Measurements from ENCODE around the gene PLGRKT.
"Not testable (repeated sequence)": the region's sequence is repeated elsewhere in the genome, so short reads cannot be mapped to it uniquely, and the experiment has no call there.

Gene PLGRKT

DNA sequence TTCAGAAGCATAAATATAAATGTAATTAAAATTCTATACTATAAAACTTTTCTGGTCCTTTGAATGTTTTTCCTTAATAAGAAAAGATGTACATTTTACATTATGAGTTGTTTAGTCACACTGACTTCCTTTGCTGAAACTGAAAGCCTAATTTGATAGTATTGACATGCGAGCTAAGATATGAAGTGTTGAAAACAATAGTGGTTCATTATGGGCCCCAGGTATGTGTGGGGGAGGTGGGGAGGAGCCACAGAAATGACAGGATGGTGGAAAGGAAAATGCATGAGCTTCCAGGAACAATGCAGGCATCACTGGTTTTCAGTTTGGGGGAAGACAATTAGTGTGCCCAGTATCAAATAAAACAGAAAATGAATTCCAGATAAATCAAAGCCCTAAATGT, 62.6 kb downstream of the PLGRKT start:
- no peak for DNase-seq

DNA sequence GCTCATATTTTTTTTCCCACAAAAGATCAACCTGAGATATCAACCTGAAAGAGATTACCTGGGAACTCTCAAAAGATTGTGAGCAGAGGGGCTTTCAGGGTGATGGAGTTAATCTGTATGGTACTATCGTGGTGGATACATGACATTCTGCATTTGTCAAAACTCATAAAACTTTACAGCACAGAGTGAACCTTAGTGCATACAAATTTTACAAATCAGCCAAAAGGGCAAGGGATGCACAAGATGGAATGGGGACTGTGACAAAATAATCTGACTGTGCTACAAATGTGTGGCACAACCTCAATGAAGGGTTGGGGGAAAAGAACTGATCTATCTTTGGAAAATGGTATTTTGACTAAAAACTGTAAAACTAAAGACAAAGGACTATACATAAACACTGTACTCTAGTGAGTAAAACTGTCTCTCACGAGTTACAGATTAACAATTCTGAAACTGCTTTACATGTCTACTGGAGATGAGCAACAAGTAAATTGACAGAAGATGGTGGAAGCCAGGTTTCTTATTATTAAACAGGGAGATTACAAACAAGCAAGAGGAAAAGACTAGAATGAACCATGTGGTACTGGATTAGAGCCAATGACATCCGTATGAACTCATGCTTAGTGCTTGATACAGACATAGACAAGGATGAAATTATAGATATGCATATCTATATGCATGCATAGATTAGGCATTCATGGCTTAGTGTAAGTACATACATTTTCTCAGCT, 73.3 kb downstream of the PLGRKT start:
- no peak for DNase-seq

DNA sequence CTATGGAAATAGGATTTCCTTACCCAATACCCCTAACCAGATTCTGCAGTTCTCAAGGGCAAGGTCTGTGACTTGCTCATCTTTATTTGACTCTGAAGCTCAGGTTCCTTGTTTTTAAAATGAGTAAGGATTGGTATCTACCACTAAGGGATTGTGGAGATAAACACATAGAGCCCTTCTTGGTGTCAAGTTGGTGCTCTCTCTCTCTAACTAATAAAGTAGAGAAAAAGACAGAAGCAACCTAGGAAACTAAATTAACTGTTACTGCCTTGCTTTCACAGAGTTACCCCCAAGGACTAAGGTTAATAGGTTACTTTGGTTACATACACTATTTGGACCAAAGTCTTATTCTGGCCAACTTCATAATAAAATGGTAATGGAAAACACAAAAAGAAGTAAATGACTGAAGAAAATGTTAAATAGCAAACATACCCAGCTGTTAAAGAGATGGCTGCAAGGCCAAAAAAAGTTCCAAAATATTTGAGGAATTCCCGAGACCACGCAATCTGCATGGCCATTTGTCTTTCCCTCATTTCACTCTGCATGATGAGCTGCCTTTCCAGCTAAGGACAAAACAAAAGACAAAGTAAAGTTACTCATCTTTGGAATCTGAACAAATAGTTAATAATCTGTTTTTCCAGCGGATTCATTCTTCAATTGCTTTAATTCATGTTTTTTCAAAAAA, 76.3 kb downstream of the PLGRKT start:
- DNase-seq: no peak

DNA sequence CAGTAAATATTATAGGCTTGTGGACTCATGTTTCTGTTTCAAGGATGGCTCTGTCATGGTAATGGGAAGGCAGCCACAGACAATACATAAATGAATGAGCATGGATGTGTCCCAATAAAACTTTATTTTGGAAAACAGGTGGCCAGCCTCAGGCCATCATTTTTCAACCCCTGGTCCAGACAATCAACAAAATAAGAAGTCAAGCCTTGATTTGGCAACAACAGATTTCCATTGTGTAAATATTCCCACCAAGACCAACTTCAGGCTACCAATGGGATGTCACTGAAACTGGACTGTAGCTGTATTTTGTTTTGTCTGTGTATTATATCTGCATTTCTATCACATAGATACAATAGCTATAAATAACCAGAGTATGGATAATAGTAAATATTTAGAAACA, 77.4 kb downstream of the PLGRKT start:
- DNase-seq: no peak

DNA sequence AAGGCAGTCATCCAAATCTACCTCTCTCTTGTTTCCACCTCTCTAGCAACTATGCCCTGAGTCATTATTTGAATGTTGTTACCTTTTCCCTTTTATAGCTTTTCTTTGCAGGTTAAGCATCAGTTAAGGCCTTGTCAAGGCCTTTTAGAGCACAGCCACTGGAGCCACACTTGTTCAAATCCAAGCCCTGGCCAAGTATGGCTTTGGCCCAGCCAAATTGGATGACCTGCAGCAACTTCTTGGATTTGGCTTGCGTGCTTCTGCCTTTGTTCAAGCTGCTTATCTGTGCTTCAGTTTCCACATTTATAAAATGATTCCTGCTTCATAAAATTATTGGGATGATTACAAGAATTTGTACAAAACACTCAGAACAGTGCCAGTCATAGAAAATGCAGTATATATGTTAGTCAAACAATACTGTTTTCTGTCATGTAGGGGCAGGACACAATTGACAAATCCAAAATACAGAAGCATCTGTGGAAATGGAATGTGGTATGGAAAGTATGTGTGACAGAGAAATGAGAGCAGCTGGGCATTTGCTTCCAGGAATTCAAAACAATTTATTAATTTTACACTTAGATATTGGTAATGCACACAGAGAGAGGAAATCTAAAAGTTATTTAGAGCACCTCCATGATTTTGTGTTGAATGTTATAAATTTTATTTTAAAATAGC, 80.2 kb downstream of the PLGRKT start:
- no peak for DNase-seq

DNA sequence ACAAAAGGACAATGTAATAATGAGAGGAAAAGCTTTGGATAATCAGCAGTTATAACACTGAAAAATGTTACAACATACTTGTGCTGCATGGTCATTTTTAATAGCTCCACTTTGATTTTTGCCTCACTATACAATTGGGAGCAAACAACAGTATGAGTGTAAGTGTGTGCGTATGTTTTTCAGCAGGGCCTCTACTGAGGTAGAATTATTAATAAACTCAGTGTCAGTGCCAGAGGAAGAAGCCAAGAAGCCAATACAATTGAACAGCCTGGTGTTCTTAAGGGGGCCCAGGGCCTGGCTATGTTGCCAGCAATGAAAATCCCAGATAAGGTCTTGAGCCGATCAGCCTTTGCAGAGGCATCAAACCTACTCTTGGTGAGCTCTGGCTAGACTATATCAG, 81.9 kb downstream of the PLGRKT start:
- DNase-seq: no peak

DNA sequence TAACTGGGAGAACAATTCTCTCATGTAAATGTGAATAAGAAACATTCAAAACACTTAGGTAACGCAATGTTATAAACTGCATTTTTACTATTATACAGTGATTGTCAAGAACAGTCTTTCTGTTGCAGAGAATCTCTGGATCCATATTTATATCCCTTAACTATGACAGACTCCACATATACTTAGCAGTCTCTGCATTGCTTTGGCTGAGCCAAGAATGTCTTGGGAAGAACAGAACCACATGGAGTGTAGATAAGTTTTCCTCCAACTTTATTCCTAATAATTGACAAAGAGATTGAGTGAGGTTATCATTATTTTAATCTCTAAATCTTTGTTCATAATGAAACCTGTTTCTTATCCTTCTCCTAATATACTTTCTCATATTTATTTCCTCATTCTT, 82.5 kb downstream of the PLGRKT start:
- DNase-seq: no peak

DNA sequence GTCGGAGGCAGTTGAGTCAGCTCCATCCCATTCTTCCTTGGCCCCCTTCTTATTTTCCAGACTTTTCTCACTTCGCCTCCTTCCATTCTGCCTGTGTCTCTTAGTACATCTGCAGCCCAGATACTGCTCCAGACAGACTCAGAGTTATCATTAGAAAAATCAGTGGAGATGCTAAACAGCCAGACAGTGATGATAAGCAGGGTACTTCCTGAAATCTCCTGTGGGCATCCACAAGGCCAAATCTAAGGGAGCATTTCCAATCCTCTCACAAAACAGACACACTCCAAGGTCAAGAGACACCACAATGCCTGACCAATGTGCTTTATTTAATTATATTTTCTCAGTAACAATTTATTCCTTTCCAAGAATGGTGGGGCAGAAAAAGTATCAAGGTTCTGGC, 83.5 kb downstream of the PLGRKT start:
- DNase-seq: no peak

DNA sequence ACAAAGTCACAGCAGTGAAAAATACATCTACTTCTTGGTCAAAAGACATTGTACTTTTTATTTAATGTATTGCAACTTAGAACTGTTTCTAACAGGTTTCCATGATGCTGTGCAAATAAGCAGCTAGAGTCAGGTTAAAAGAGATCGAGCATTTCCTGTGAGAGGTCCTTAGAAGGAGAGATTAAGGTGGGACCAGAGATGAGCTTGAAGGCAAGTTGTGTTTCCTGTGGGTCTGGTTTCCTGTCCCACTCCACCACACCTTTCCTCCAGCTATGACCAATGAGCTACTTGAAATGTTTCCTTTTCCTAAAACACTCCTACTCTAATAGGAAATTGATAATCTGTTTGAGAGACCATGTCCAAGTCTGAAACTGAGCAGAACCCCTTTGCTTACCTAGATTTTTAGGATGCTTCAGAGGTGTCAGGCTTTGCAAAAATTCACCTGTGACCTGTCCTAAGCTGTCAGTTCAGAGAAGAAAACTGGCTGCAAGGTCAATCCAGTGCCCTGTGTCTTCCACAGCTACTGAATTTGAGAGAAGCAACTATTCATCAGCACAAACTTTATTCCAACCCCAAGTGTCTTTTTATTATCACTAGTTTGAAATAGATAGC, 85.0 kb downstream of the PLGRKT start:
- no peak for DNase-seq

DNA sequence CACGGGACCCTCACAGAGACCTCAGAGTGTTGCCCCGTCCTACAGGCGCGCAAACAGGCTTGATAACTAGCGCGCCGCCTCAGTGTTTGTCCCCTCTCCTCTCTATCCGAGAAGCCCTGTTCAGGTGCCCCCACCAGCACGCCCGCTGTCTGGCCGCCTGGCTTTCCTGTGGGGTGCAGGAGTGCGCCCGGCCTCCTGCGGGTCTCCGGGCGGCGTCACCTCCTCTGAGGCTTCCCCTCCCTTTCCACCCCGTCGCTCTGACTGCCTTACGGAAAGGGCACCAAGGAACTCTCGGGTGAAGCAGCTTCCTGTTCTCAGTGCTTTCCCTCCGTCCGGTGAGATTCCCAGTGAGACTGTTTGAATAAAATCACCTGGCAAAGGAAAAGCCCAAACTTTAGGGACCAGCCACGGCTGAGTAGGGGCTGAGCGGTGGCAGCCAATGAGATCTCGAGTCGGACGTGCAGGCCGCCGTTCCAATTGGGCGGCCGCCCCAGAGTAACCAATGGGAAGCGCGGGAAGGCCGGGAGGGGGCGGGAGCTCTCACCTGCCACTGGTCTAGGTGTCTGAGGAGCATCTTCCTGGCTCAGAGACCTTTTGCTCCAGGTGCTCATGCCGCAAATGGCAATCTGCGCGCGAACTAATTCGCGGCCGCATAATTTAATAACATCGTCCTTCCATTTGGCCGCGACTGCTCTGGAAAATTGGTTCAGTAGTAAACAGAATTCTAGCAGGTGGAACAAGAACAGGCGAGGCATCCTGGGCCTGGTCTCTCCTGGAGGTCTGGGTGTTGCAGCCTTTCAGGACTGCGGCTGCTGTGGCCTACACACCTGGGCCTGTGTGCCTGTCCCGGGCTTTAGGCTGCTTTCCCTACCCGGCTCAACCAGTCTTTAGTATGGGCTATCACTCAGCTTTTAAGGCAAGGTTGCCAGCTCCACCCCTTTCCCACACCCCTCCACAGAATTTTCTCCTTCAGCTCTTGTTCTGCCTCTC, 98.4 kb downstream of the PLGRKT start, which contains the start of gene RLN1:
Gene RLN1 (minus strand): TSS at position 885 of the 990 bp plus-strand sequence. CDS start 130 bp downstream, at position 755.
- DNase-seq: not testable (repeated sequence)

DNA sequence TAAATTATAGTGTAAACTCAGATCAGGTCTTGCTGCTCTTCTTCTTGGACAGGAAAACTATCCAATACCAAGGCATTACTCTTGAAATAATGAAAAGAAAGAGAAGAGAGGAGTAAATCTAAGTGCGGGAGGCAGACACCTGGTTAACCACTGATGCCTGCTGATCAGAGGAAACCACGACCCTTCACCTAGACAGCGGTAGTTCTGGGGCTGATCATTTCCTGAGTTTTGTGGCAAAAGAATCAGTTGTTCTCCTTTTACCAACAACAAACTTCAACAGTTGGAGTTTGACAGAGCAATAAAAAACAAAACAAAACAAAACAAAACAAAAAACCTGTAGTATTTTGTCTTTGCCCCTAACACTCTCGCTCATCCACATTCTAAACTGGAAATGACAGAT, 101.0 kb downstream of the PLGRKT start:
- no peak for DNase-seq

DNA sequence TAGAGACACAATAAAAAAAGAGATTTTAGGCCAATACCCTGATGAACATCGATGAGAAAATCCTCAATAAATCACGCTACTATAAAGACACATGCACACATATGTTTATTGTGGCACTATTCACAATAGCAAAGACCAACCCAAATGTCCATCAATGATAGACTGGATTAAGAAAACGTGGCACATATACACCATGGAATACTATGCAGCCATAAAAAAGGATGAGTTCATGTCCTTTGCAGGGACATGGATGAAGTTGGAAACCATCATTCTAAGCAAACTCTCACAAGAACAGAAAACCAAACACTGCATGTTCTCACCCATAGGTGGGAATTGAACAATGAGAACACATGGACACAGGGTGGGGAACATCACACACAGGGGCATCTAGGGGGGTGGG, 106.4 kb downstream of the PLGRKT start:
- not testable (repeated sequence) for DNase-seq

DNA sequence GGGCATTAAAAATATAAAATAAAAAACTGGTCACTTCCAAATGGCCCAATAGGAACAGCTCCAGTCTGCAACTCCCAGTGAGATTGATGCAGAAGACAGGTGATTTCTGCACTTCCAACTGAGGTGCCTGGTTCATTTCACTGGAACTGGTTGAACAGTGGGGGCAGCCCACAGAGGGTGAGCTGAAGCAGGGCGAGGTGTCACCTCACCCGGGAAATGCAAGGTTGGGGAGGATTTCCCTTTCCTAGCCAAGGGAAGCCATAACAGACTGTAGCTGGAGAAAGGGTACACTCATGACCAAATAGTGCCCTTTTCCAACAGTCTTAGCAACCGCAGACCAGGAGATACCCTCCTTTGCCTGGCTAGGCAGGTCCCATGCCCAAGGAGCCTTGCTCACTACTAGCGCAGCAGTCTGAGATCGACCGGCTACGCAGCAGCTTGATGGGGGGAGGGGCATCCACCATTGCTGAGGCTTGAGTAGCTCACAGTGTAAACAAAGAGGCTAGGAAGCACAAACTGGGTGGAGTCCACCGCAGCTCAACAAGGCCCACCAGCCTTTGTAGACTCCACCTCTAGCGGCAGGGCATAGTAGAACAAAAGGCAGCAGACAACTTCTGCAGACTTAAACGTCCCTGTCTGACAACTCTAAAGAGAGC, 110.7 kb downstream of the PLGRKT start:
- no peak for DNase-seq

DNA sequence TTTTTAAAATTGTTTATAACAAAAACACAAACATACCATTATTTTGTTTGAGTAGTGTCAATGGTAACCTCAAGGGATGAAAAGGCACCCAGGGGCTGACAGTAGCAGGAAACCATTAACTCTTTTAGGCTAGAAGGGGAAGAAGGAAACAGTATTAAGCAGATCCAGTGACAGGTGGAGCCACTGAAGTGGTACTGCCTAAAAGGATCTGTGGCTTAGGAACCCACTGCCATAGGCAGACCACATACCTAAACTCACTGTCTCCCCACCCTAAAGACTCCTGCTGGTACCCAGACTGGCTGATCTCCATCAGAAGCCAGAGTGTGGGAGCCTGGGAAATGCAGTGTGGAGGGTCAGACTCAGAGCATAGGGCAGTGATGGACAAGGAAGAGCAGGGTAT, 111.5 kb downstream of the PLGRKT start:
- DNase-seq: no peak

DNA sequence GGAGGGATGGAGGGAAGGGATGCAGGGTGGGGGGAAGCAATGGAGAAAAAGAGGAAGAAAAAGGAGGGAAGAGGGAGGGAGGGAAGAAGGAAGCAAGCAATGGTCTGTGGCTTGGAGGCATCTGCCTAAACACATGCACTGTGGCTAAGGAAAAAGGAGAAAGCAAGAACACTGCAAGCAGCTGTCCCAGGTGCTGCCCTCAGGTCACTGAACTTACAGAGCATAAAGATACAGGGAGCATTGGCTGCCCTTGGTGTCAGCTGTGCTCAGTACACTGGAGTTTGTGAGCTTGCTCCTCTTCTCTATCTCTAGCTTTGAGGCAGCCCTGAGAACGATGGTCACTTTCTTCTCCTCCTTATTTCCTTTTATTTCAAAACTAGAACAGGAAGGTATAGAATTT, 116.1 kb downstream of the PLGRKT start:
- DNase-seq: not testable (repeated sequence)

DNA sequence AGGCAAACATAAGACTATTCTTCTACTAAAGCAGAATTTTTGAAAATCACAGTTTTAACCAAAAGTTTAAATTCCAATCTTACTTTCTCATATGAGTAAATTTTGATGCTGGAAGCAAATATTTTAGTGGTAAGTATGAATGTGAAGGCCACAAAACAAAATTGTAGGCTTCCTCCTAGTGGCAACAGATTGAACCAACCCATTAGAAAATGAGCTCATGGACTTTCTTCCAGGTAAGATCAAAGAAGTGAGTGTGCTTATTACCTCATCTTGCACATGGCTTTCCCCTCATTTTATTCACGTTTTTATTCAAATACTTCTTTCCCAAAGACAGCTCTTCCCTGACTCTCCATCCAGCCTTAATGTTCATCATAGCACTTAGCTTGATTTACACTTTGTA, 116.7 kb downstream of the PLGRKT start:
- DNase-seq: no peak

DNA sequence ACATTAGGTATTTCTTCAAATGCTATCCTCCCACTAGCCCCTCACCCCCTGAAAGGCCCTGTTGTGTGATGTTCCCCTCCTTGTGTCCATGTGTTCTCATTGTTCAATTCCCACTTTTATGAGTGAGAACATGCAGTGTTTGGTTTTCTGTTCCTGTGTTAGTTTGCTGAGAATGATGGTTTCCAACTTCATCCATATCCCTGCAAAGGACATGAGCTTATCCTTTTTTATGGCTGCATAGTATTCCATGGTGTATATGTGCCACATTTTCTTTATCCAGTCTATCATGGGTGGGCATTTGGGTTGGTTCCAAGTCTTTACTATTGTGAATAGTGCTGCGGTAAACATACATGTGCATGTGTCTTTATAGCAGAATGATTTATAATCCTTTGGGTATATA, 121.3 kb downstream of the PLGRKT start:
- not testable (repeated sequence) for DNase-seq

DNA sequence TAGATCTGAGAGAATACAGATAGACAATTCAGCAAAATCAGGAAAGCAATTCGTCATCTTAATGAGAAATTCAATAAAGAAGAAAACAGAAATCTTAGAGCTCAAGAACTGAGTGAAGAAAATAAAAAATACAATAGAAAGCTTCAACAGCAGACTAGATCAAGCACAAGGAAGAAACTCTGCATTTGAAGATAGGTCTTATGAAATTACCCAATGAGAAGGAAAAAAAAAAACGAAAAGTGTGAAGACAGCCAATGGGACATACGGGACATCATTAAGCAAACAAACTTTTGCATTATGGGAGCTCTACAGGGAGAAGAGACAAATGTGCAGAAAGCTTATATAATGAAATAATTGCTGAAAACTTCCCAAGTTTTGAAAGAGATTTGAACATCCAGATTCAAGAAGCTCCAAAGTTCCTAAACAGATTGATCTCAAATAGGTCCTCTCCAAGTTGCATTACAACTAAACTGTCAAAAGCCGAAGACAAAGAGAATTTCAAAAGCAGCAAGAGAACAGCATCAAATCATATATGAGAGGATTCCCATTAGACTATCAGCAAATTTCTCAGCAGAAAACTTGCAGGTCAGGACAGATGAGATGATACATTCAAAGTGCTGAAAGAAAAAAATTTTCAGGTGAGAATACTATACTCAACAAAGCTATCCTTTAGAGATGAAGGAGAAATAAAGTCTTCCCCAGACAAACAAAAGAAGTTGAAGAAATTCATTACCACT, 122.4 kb downstream of the PLGRKT start:
- DNase-seq: no peak

DNA sequence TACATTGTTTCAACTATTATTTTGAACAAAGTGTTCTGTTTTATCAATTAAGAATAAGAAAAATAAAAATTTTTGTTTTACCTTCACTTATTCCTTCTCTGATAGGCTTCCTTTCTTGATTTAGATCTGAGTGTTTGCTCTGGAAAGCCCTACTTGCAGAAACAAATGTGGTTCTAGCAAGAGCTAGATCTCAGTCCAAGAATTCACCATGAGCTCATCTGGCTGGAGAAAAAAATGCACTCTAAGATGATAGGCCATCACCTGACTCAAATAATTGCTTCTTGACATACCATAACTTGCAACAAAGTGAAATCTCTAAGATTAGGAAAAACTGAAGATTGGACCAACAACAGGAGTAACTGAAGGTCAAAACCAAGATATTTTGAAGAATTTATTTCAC, 126.9 kb downstream of the PLGRKT start:
- DNase-seq: no peak
